Body of pancreas (tissue), 4 donors: ENCODE measurements around the gene DCTN1.

Experiments
- CTCF ChIP-seq, 7 experiments: fragments of 450-650 bp in 4 of 7; fragments of 200-600 bp in 3 of 7; sonication (generic) in 3 of 7; IDR thresholded peaks; one replicate each; pipeline ENCODE4 v1.5.1; 2016 to 2019; ENCODE audit warnings: antibody characterized with exemption in 7 of 7
- POLR2A ChIP-seq, 3 donors: fragments of 450-650 bp; IDR thresholded peaks; one replicate each; pipeline ENCODE4 v1.6.1; 2016; ENCODE audit warnings: antibody characterized with exemption in 3 of 3, mild to moderate bottlenecking in 2 of 3

GRCh38 chr2:74368499-74368898, 11.6 kb downstream of the DCTN1 start:
- TF ChIP-seq CTCF (IDR thresholded peaks at IDR 0.05) (no peak), POLR2A (IDR thresholded peaks at IDR 0.05) (no peak)
